IMR-90 (cell line): Measurements from ENCODE around the gene DNAJB9. TPM values are rescaled to one million over a fixed set of nuclear protein-coding genes. Genes with fewer than 3 reads are reported as not detected.
A peak's percentile ranks its signal among the peaks of the same experiment; 100 is the strongest.

Experiments
- ATAC-seq: fragments of 200-7000 bp; cut with Tn5 transposase; 2 replicates; pipeline ENCODE4 v1.9.1; 2020; ENCODE audit warnings: low read depth, mild to moderate bottlenecking, moderate library complexity
- BruUV-seq: library from RNA; stranded (reverse); fragments of 400-500 nt; replicated peaks from 2 replicates; lab custom pipeline; 2021; lab: Mats Ljungman, UMichigan
- CTCF ChIA-PET: fragments of 300-600 bp; formaldehyde crosslinking; extraction: SDS; loops from one replicate; lab custom pipeline; 2021; ENCODE audit warnings: antibody characterized with exemption; lab: Yijun Ruan, JAX
- POLR2A ChIA-PET: fragments of 300-600 bp; sonication (Branson Sonifier 250); formaldehyde crosslinking; loops from one replicate; lab custom pipeline; 2022; ENCODE audit warnings: antibody characterized with exemption; ENCODE audit not compliant: unreplicated experiment; lab: Charles Lee
- DNase-seq: peaks from one replicate; pipeline ENCODE4 v3.0.0; 2013
- H2AFZ ChIP-seq: replicated peaks from 2 replicates; pipeline ENCODE3; 2013; ENCODE audit warnings: low read length, mild to moderate bottlenecking; ENCODE audit not compliant: poor library complexity
- H2AK5ac ChIP-seq: 2 replicates; pipeline ENCODE4 v1.6.1; 2013; ENCODE audit warnings: low read depth, low read length, inconsistent platforms
- H2AK9ac ChIP-seq: replicated peaks from 2 replicates; pipeline ENCODE3; 2013; ENCODE audit warnings: mild to moderate bottlenecking, low read depth, low read length, moderate library complexity; ENCODE audit not compliant: poor library complexity
- H2BK120ac ChIP-seq: 2 replicates; pipeline ENCODE4 v1.6.1; 2013; ENCODE audit warnings: low read depth, low read length, inconsistent platforms
- H2BK15ac ChIP-seq: 3 replicates; pipeline ENCODE4 v1.6.1; 2013; ENCODE audit warnings: low read depth, low read length, inconsistent platforms
- H2BK20ac ChIP-seq: 2 replicates; pipeline ENCODE4 v1.6.1; 2013; ENCODE audit warnings: low read depth, mild to moderate bottlenecking, inconsistent platforms, low read length, moderate library complexity
- H2BK5ac ChIP-seq: 2 replicates; pipeline ENCODE4 v1.6.1; 2013; ENCODE audit warnings: mild to moderate bottlenecking, low read depth, low read length, inconsistent platforms; ENCODE audit not compliant: poor library complexity, severe bottlenecking
- H3K14ac ChIP-seq: replicated peaks from 2 replicates; pipeline ENCODE4 v1.6.1; 2013; ENCODE audit warnings: low read depth, low read length, inconsistent platforms
- H3K18ac ChIP-seq: 2 replicates; pipeline ENCODE4 v1.6.1; 2013; ENCODE audit warnings: low read depth, low read length, control low read depth
- H3K23ac ChIP-seq: 2 replicates; pipeline ENCODE4 v1.6.1; 2013; ENCODE audit warnings: low read depth, low read length, inconsistent platforms
- H3K27ac ChIP-seq: 2 replicates; pipeline ENCODE4 v1.5.1; 2013; ENCODE audit warnings: mild to moderate bottlenecking, control low read depth, low read length; ENCODE audit not compliant: insufficient read depth
- H3K27me3 ChIP-seq: 2 replicates; pipeline ENCODE4 v1.6.1; 2013; ENCODE audit warnings: low read length; ENCODE audit not compliant: control insufficient read depth, insufficient read depth
- H3K36me3 ChIP-seq: 2 replicates; pipeline ENCODE4 v1.6.1; 2013; ENCODE audit warnings: low read length, mixed read lengths; ENCODE audit not compliant: control insufficient read depth, insufficient read depth
- H3K4ac ChIP-seq: 2 replicates; pipeline ENCODE4 v1.6.1; 2013; ENCODE audit warnings: low read depth, low read length, inconsistent platforms
- H3K4me1 ChIP-seq: 2 replicates; pipeline ENCODE4 v1.6.1; 2013; ENCODE audit warnings: low read length, mixed read lengths; ENCODE audit not compliant: control insufficient read depth, insufficient read depth
- H3K4me2 ChIP-seq: 2 replicates; pipeline ENCODE4 v1.6.1; 2013; ENCODE audit warnings: low read depth, mild to moderate bottlenecking, control low read depth, low read length, moderate library complexity
- H3K4me3 ChIP-seq: 2 replicates; pipeline ENCODE4 v1.5.1; 2013; ENCODE audit warnings: low read depth, mild to moderate bottlenecking, control low read depth, low read length, moderate library complexity; ENCODE audit not compliant: insufficient read depth
- H3K56ac ChIP-seq: 2 replicates; pipeline ENCODE4 v1.6.1; 2013; ENCODE audit warnings: low read length, inconsistent platforms; ENCODE audit not compliant: insufficient read depth; ENCODE audit errors: extremely low read depth
- H3K79me1 ChIP-seq, 2 experiments: 2 replicates each; pipeline ENCODE4 v1.6.1; 2013; ENCODE audit warnings: low read length in 2 of 2, inconsistent platforms in 1 of 2, low read depth in 1 of 2
- H3K9ac ChIP-seq: 2 replicates; pipeline ENCODE4 v1.6.1; 2013; ENCODE audit warnings: low read depth, low read length, control low read depth
- H3K9me1 ChIP-seq: 2 replicates; pipeline ENCODE4 v1.6.1; 2013; ENCODE audit warnings: low read length, inconsistent platforms; ENCODE audit not compliant: insufficient read depth
- H3K9me3 ChIP-seq: 2 replicates; pipeline ENCODE4 v1.6.1; 2013; ENCODE audit warnings: low read length; ENCODE audit not compliant: control insufficient read depth, insufficient read depth
- H4K20me1 ChIP-seq: 2 replicates; pipeline ENCODE4 v1.6.1; 2013; ENCODE audit warnings: low read length, inconsistent platforms; ENCODE audit not compliant: insufficient read depth
- H4K5ac ChIP-seq: 2 replicates; pipeline ENCODE4 v1.6.1; 2013; ENCODE audit warnings: mild to moderate bottlenecking, low read depth, low read length, control low read depth
- H4K8ac ChIP-seq, 2 experiments: 2 replicates each; pipeline ENCODE4 v1.6.1; 2013; ENCODE audit warnings: low read depth in 2 of 2, low read length in 2 of 2, control low read depth in 1 of 2, inconsistent platforms in 1 of 2
- H4K91ac ChIP-seq: 2 replicates; pipeline ENCODE4 v1.6.1; 2013; ENCODE audit warnings: low read depth, low read length, inconsistent platforms; ENCODE audit not compliant: insufficient read depth
- BHLHE40 ChIP-seq: fragments of 150-350 bp; IDR thresholded peaks from 2 replicates; pipeline ENCODE4 v1.6.1; 2016; ENCODE audit warnings: mild to moderate bottlenecking, low read depth, low read length
- CHD1 ChIP-seq: IDR thresholded peaks from 2 replicates; pipeline ENCODE4 v1.6.1; 2012; ENCODE audit warnings: low read depth, low read length, improper control_type of control experiment
- WGBS, 2 experiments: methylation state at CpG; one replicate each; pipeline versions ENCODE4 v1.1.5 to v1.1.7; 2013; ENCODE audit warnings: missing lambda C conversion rate in 2 of 2; ENCODE audit not compliant: insufficient read length in 1 of 2; ENCODE audit errors: extremely low coverage in 2 of 2; 5-methylcytosine and 5-hydroxymethylcytosine counted together
- dilution Hi-C: fragments of 300-500 bp; cut with HindIII; formaldehyde crosslinking; loops from one replicate; pipeline ENCODE4 v1.14.3; 2018; ENCODE audit warnings: low sequenced_read_pairs; ENCODE audit not compliant: unreplicated experiment
- in situ Hi-C: fragments of 300-500 bp; cut with MboI; formaldehyde crosslinking; loops from 3 replicates; pipeline ENCODE4 v1.14.3; 2019; ENCODE audit warnings: low sequenced_read_pairs, inconsistent platforms, mixed read lengths
- intact Hi-C: fragments of 100-400 bp; cut with micrococcal nuclease; formaldehyde crosslinking; loops from 2 replicates; pipeline ENCODE4 v1.10.0; 2022
- polyA plus RNA-seq, 3 experiments: library from polyadenylated mRNA; depleted of rRNA; stranded (reverse); fragments of >200 nt; gene quantifications; 2 replicates each; pipeline ENCODE4 v1.2.3, GENCODE V29; 2012; ENCODE audit warnings: low replicate concordance in 1 of 3
- total RNA-seq: library from RNA; depleted of rRNA; stranded (reverse); fragments of >200 nt; gene quantifications from 2 replicates; pipeline ENCODE4 v1.2.3, GENCODE V29; 2012

DNAJB9 gene
- total and polyA plus RNA-seq, 2 of the 4 experiments (the other 2 are of a cell fraction): 3.8 to 44.6 TPM

GRCh38 chr7:108561047-108561619, 8.5 kb upstream of the DNAJB9 start:
- Histone ChIP-seq H3K4ac (no peak overlapping the region; the same call in 1 of the 2 replicates), H3K56ac (no peak overlapping the region), H3K9me3 (peaks cover 10% of the 10 kb centered on the region), H3K27me3 (no peaks in the 10 kb centered on the region), H4K20me1 (no peaks in the 10 kb centered on the region), H2BK5ac (peak overlapping the region; percentile 39), H2BK15ac (no peak overlapping the region), H3K79me1 (peaks cover 6 to 18% of the 10 kb centered on the region in 2 experiments), H3K23ac (no peak overlapping the region), H3K4me1 (no peaks in the 10 kb centered on the region), H2BK120ac (no peak overlapping the region; the same call in 1 of the 2 replicates), H3K4me3 (no peak overlapping the region), H3K27ac (no peak overlapping the region), H2BK20ac (no peak overlapping the region), H2AFZ (peak overlapping the region; percentile 37), H4K8ac (peak overlapping the region in 1 of 2 experiments; percentile 46; a peak in 1 of 4 replicates), H4K91ac (no peak overlapping the region), H2AK9ac (no peak overlapping the region), H3K9me1 (no peaks in the 10 kb centered on the region), H3K36me3 (peaks cover 1% of the 10 kb centered on the region; the same call in 1 of the 2 replicates), H3K4me2 (peak overlapping the region; percentile 42; the same call in 1 of the 2 replicates), H4K5ac (no peak overlapping the region), H2AK5ac (no peak overlapping the region), H3K18ac (no peak overlapping the region), H3K14ac (0 out of 2 replicates have a peak overlapping the region, but pooled peaks have one; percentile 9), H3K9ac (no peak overlapping the region)
- CTCF ChIA-PET: no interaction called here
- dilution Hi-C loops: no loop called here
- no TSS peak for BruUV-seq
- DNase-seq (peak; percentile 45), ATAC-seq (peak; percentile 32; the same call in 1 of the 2 replicates)
- intact Hi-C loops: no loop called here
- in situ Hi-C loops: no loop called here
- POLR2A ChIA-PET: interaction anchor here (0.6 to 0.7 kb wide), 2 partner anchors 28 to 387 kb away, joined by 3 to 8 read pairs; no protein-coding TSS in a partner anchor
- WGBS, 2 experiments: no CpG with 5 or more reads among the region's 4 CpGs
- TF ChIP-seq BHLHE40 (peak; percentile 21; the same call in 1 of the 2 replicates), CHD1 (no peak)
